Measurements from ENCODE around the gene CLCN2.

Gene CLCN2

DNA sequence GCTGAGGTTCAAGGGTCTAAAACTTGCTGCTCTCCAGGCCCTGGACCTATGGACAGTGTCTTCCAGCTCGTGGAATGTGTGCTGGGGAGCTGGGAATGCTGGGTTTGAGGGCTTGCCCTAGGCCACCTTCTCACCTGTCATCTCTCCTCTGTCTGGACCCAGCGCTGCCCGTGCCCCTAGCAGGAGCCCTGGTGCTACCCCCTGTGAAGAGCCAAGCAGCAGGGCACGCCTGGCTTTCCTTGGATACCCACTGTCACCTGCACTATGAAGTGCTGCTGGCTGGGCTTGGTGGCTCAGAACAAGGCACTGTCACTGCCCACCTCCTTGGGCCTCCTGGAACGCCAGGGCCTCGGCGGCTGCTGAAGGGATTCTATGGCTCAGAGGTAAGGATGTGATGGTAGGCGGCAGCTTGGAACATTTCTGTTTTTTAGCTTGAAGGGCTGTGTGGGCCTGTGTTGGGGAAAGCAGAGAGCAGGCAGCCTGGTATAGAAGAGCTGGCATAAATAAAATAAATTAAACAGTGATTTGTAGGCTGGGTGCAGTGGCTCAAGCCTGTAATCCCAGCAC is 23.5 kb upstream of the CLCN2 start:
- Histone ChIP-seq H3K4me1 (ENCODE audit: insufficient read depth, low read length) (no peaks in the 10 kb centered on the region), H3K36me3 (ENCODE audit: insufficient read depth, low read length) (no peaks in the 10 kb centered on the region)

DNA sequence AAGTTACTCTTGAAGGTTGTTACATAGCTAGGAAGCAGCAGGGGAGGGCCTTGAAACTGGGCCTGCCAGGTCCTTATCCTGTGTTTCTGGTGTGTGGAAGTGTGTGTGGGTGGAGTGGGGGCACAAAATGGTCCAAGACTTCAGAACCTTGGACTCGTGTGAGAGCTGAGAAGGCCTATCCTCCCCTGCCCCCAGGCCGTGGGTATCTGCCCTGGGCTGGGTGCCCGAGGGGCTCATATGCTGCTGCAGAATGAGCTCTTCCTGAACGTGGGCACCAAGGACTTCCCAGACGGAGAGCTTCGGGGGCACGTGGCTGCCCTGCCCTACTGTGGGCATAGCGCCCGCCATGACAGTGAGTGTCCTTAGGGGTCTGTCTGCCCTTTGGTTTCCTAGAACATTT is 22.9 kb upstream of the CLCN2 start:
- no peaks in the 10 kb centered on the region for H3K36me3 ChIP-seq (ENCODE audit: insufficient read depth, low read length)

More for the DNA sequence above, 23.5 kb upstream of the CLCN2 start:
- no peaks in the 10 kb centered on the region for H3K9me3 ChIP-seq (ENCODE audit: control insufficient read depth, insufficient read depth, low read length)
- H3K9ac ChIP-seq (ENCODE audit: low read depth, low read length): no peak overlapping the region

DNA sequence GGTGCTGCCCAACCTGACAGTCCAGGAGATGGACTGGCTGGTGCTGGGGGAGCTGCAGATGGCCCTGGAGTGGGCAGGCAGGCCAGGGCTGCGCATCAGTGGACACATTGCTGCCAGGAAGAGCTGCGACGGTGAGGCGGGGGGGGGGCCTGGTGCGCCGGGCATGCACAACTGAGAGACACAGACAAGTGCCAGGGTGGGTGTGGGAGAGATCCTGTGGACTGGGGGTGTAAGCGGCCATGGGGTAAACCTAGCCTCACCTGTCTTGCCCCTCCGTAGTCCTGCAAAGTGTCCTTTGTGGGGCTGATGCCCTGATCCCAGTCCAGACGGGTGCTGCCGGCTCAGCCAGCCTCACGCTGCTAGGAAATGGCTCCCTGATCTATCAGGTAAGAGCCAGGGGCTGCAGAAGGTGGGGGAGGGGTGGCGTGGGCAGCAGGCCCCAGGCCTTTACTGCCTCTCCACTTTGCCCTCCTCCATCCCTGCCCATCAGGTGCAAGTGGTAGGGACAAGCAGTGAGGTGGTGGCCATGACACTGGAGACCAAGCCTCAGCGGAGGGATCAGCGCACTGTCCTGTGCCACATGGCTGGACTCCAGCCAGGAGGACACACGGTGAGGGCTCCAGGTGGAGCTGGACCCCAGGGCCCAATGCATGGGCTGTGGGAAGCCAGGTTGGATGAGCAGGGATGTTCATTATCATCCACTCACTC is 21.8 kb upstream of the CLCN2 start:
- no peaks in the 10 kb centered on the region for H3K9me3 ChIP-seq (ENCODE audit: control insufficient read depth, insufficient read depth, low read length)
- H3K4me1 ChIP-seq (ENCODE audit: insufficient read depth, low read length): peaks cover 13% of the 10 kb centered on the region; the same call in 1 of the 2 replicates
- no peak overlapping the region for H3K9ac ChIP-seq (ENCODE audit: low read depth, low read length)
- H3K36me3 ChIP-seq (ENCODE audit: insufficient read depth, low read length): no peaks in the 10 kb centered on the region

More for the DNA sequence above, 22.9 kb upstream of the CLCN2 start:
- Histone ChIP-seq H3K9ac (ENCODE audit: low read depth, low read length) (no peak overlapping the region), H3K9me3 (ENCODE audit: control insufficient read depth, insufficient read depth, low read length) (no peaks in the 10 kb centered on the region), H3K4me1 (ENCODE audit: insufficient read depth, low read length) (peaks cover 1% of the 10 kb centered on the region; the same call in 1 of the 2 replicates)

DNA sequence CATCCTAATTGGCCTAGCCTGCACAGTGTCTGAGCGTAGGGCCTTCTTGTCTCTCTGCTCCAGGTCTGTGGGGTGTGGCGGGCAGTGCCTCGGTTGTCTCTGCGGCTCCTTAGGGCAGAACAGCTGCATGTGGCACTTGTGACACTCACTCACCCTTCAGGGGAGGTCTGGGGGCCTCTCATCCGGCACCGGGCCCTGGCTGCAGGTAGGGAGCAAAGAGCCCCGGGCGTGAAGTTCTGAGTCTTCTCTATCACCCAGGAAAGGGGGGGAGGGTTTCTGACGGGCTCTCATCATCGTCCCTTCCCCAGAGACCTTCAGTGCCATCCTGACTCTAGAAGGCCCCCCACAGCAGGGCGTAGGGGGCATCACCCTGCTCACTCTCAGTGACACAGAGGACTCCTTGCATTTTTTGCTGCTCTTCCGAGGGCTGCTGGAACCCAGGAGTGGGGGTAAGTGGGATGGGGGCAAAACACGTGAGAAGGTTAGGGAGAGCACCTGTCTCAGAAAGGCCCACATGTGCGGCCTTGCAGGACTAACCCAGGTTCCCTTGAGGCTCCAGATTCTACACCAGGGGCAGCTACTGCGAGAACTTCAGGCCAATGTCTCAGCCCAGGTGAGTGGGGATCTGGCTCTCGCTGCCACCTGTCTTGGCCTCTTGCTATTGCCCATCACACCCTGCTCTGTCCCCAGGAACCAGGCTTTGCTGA is 21.1 kb upstream of the CLCN2 start:
- Histone ChIP-seq H3K9ac (ENCODE audit: low read depth, low read length) (no peak overlapping the region), H3K36me3 (ENCODE audit: insufficient read depth, low read length) (no peaks in the 10 kb centered on the region), H3K4me1 (ENCODE audit: insufficient read depth, low read length) (peaks cover 14% of the 10 kb centered on the region; the same call in 1 of the 2 replicates), H3K9me3 (ENCODE audit: control insufficient read depth, insufficient read depth, low read length) (no peaks in the 10 kb centered on the region)

DNA sequence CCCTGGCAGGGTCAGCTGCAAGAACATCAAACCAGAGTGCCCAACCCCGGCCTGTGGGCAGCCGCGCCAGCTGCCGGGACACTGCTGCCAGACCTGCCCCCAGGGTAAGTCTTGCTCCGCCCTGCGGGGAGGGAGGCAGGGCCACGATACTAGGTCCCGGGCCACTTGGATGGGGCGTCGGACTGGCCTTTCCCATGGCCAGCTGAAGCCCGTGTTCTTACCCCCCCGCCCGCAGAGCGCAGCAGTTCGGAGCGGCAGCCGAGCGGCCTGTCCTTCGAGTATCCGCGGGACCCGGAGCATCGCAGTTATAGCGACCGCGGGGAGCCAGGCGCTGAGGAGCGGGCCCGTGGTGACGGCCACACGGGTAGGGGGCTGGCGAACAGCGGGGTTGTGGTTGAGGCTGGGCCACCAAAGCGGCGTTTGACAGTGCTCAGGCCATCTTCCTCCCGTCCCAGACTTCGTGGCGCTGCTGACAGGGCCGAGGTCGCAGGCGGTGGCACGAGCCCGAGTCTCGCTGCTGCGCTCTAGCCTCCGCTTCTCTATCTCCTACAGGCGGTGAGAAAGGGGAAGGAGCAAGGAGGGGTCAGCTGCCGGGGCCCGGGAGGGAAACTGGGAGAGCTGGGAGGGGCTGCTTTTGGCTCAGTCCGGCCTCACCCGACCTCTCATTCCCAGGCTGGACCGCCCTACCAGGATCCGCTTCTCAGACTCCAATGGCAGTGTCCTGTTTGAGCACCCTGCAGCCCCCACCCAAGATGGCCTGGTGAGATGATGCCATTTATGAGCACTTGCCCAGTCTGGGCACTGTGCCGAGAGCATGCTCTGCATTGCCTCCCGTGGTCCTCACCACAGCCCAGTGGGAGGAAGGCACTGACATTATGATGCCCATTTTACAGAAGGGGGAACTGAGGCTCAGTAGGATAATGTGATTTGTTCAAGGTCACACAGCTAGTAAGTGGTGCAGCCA is 20.1 kb upstream of the CLCN2 start:
- Histone ChIP-seq H3K4me1 (ENCODE audit: insufficient read depth, low read length) (peaks cover 14% of the 10 kb centered on the region; the same call in 1 of the 2 replicates), H3K9me3 (ENCODE audit: control insufficient read depth, insufficient read depth, low read length) (no peaks in the 10 kb centered on the region), H3K9ac (ENCODE audit: low read depth, low read length) (peak overlapping the region; percentile 53; the same call in 1 of the 2 replicates), H3K36me3 (ENCODE audit: insufficient read depth, low read length) (no peaks in the 10 kb centered on the region)

DNA sequence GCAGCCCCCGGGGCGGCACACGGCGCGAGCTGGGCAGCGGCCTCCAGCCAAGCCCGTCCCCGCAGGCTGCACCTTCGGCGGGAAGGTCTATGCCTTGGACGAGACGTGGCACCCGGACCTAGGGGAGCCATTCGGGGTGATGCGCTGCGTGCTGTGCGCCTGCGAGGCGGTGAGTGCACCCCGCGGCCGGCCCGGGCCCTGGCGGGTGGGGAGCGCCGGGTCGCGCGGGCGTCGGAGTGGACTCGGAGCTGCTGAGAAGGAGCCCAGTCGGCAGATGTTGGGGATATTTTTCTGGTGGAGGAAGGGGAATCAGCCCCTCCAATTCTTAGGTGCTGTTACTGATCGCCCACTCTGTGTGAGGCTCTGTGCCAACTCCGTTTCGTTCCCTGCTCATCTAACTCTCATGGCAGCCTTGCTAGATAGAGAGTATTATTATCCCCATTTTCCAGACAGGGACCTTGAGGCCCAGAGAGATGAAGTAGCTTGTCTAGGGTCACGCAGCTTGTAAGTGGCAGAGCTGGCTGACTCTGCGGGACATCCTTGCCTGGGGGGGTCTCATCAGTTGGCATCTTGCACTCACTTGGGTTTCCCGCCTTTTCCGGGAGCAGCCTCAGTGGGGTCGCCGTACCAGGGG is 19.3 kb upstream of the CLCN2 start:
- peaks cover 14% of the 10 kb centered on the region; the same call in 1 of the 2 replicates for H3K4me1 ChIP-seq (ENCODE audit: insufficient read depth, low read length)
- no peaks in the 10 kb centered on the region for H3K9me3 ChIP-seq (ENCODE audit: control insufficient read depth, insufficient read depth, low read length)
- H3K36me3 ChIP-seq (ENCODE audit: insufficient read depth, low read length): no peaks in the 10 kb centered on the region
- peak overlapping the region; percentile 53; the same call in 1 of the 2 replicates for H3K9ac ChIP-seq (ENCODE audit: low read depth, low read length)

DNA sequence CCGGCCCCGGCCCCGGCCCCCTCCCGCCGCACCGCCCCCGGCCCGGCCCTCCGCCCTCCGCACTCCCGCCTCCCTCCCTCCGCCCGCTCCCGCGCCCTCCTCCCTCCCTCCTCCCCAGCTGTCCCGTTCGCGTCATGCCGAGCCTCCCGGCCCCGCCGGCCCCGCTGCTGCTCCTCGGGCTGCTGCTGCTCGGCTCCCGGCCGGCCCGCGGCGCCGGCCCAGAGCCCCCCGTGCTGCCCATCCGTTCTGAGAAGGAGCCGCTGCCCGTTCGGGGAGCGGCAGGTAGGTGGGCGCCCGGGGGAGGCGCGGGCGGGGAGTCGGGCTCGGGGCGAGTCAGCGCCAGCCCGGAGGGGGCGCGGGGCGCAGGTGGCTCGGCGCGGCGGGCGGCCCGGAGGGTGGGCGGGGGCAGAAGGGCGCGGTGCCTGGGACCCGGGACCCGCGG is 18.8 kb upstream of the CLCN2 start:
- H3K4me1 ChIP-seq (ENCODE audit: insufficient read depth, low read length): peaks cover 14% of the 10 kb centered on the region; the same call in 1 of the 2 replicates
- H3K9ac ChIP-seq (ENCODE audit: low read depth, low read length): peak overlapping the region; percentile 53; the same call in 1 of the 2 replicates
- no peaks in the 10 kb centered on the region for H3K9me3 ChIP-seq (ENCODE audit: control insufficient read depth, insufficient read depth, low read length)
- H3K36me3 ChIP-seq (ENCODE audit: insufficient read depth, low read length): no peaks in the 10 kb centered on the region

DNA sequence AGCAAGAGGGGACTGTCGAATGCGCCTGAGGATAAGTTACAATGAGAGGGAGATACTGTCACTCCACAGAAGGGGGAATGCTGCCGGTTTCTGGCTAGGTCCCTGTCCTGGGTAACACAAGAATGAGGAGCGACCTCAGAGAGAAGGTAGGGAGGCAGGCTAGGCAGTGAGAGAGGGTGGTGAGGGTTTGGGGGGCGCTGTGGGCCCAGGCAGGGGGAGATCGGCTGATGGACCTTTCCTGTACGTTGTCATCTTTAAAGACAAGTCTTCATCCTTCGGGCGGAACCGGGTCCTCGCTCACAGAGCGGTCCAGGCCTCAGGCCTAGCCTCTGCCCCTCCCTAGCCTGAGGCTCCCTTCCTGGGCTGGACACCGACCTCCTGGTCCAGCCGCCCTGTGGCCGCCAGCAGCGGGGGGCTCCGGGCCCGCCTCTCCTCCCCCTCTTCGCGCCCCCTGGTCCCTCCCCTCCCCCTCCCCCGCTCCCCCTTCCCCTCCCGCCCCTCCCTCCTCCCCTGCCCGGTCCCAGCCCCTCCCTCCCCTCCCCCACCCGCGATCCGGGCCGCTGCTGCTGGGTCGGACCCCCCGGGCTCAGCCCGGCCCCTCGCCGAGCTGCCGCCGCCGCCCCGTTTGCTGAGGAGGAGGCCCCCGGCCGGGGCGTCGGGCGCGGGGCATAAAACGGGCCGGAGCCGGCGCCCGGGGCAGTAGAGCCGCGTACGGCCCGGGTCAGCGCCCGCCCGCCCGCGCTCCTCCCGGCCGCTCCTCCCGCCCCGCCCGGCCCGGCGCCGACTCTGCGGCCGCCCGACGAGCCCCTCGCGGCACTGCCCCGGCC is 18.2 kb upstream of the CLCN2 start, which contains the start of gene CHRD:
TSS of gene CHRD (plus strand) at position 697 of the 827 bp plus-strand sequence. CDS start 265 bp downstream, outside the sequence.
- Histone ChIP-seq H3K36me3 (ENCODE audit: insufficient read depth, low read length) (no peaks in the 10 kb centered on the region), H3K9ac (ENCODE audit: low read depth, low read length) (peak within 1 kb of the TSS; percentile 53; the same call in 1 of the 2 replicates), H3K4me1 (ENCODE audit: insufficient read depth, low read length) (peaks cover 14% of the 10 kb centered on the region; the same call in 1 of the 2 replicates), H3K9me3 (ENCODE audit: control insufficient read depth, insufficient read depth, low read length) (no peaks in the 10 kb centered on the region)

DNA sequence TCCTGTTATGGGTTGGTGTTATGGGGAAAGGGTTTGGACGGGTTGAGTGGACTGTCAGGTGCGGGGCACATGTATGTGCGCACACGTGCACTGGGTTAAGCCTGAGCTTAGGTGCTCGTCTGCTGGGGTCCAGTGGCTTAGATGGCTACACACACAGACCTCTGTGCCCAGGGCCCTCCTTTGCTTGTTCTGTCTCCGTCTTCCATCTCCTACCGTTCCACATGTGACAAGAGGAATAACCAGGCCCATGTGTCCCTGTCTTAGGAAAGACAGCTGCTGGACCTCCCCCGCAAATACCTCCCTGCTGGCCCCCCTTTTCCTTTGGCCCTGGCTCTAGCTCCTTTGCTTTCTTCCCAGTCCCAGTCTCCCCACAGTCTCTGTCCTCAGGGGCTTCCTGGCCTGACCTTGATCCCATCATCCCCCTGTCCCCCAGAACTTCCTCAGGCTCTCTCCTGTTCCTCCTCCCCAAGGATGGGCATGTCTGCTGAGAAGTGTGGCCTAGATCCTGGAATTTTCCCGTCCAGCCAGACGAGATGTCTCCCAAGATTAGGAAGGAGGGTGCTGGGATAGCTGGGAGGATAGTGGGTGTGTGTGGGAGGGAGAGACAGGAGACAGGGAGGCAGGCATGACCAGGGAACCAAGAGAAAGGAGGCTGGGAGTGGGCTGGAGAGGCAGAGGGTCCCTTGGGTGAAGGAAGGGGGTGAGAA is 17.4 kb upstream of the CLCN2 start:
- peaks cover 14% of the 10 kb centered on the region; the same call in 1 of the 2 replicates for H3K4me1 ChIP-seq (ENCODE audit: insufficient read depth, low read length)
- H3K9ac ChIP-seq (ENCODE audit: low read depth, low read length): no peak overlapping the region; the same call in 1 of the 2 replicates
- H3K36me3 ChIP-seq (ENCODE audit: insufficient read depth, low read length): no peaks in the 10 kb centered on the region
- H3K9me3 ChIP-seq (ENCODE audit: control insufficient read depth, insufficient read depth, low read length): no peaks in the 10 kb centered on the region

DNA sequence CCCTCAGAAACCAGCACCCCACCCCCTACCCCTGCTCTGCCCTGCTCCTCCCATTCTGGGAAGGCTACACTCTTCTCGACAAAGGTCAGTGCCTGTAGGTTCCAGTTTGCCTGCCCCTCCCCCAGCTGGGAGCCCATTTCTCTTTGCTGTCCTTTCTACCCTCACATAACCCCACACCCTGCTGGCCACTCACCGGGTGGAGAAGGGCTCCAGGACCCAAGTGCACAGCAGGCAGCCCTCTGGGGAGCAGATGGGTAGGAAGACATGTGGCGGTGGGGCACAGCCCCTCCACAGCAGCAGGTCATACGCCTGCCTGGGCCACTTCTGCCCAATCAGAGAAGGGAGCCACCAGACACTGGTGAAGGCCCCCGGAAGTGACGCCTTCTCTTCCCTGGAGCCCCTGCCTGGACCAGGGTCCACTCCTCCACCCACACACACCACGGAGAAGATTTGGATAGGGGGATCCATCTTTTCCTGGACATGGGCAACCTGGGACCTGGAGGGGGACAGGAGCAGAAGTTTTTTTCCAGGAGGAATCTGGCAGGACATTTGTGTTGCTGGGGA is 16.6 kb upstream of the CLCN2 start, which contains the start of gene THPO:
TSS of gene THPO (minus strand) at position 326 of the 564 bp plus-strand sequence. CDS start 1,948 bp downstream, outside the sequence.
- peaks cover 14% of the 10 kb centered on the region; the same call in 1 of the 2 replicates for H3K4me1 ChIP-seq (ENCODE audit: insufficient read depth, low read length)
- no peaks in the 10 kb centered on the region for H3K36me3 ChIP-seq (ENCODE audit: insufficient read depth, low read length)
- H3K9ac ChIP-seq (ENCODE audit: low read depth, low read length): peak within 1 kb of the TSS; percentile 18; the same call in 1 of the 2 replicates
- H3K9me3 ChIP-seq (ENCODE audit: control insufficient read depth, insufficient read depth, low read length): no peaks in the 10 kb centered on the region

DNA sequence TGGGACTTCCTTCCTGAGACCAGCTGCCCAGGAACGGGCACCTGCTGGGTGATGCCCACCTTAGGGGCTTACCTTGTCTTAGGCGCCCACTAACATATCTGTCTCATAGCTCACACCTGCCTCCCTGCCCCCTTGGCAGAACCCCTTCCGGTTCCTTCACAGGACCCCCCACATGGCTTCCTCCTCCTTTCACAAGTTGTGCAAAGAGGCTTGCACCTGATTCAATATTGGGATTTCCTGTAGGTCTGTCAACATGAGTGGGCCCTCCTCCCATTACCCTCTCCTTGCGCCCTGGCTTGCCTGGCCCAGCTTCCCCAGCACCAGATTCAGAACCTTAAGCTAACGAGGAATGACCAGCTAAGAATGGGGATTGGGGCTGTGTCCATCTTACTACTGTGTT is 16.0 kb upstream of the CLCN2 start:
- H3K9me3 ChIP-seq (ENCODE audit: control insufficient read depth, insufficient read depth, low read length): no peaks in the 10 kb centered on the region
- peak overlapping the region; percentile 18; the same call in 1 of the 2 replicates for H3K9ac ChIP-seq (ENCODE audit: low read depth, low read length)
- no peaks in the 10 kb centered on the region for H3K36me3 ChIP-seq (ENCODE audit: insufficient read depth, low read length)
- H3K4me1 ChIP-seq (ENCODE audit: insufficient read depth, low read length): peaks cover 14% of the 10 kb centered on the region; the same call in 1 of the 2 replicates

Measured in ES-I3 (cell line).